Hepatocyte (in vitro differentiated cells): ENCODE data around the gene ADGRG7. TPM values are rescaled to one million over a fixed set of nuclear protein-coding genes. Genes with fewer than 3 reads are reported as not detected.

Experiments
- DNase-seq: peaks from one replicate; pipeline ENCODE4 v3.0.0-alpha.2; 2016; ENCODE audit warnings: low spot score
- H2AFZ ChIP-seq: fragments of 200-600 bp; sonication (generic); 2 replicates; pipeline ENCODE4 v1.6.0; 2016; ENCODE audit warnings: antibody characterized with exemption, mild to moderate bottlenecking
- H3K27ac ChIP-seq: fragments of 200-600 bp; sonication (generic); 2 replicates; pipeline ENCODE4 v1.5.1; 2016; ENCODE audit warnings: mild to moderate bottlenecking
- H3K27me3 ChIP-seq: fragments of 200-600 bp; sonication (generic); 2 replicates; pipeline ENCODE4 v1.6.1; 2016
- H3K36me3 ChIP-seq: fragments of 200-600 bp; sonication (generic); replicated peaks from 2 replicates; pipeline ENCODE4 v1.5.1; 2016; ENCODE audit warnings: low read depth; ENCODE audit not compliant: insufficient read depth
- H3K4me1 ChIP-seq: fragments of 200-600 bp; sonication (generic); 2 replicates; pipeline ENCODE4 v1.5.1; 2016; ENCODE audit warnings: mild to moderate bottlenecking, moderate library complexity; ENCODE audit not compliant: insufficient read depth
- H3K4me2 ChIP-seq: fragments of 200-600 bp; sonication (generic); 2 replicates; pipeline ENCODE4 v1.6.0; 2016
- H3K4me3 ChIP-seq: fragments of 200-600 bp; sonication (generic); 2 replicates; pipeline ENCODE4 v1.5.1; 2016; ENCODE audit warnings: mild to moderate bottlenecking
- H3K79me2 ChIP-seq: fragments of 200-600 bp; sonication (generic); 2 replicates; pipeline ENCODE4 v1.6.0; 2017; ENCODE audit warnings: mild to moderate bottlenecking
- H3K9me2 ChIP-seq: fragments of 200-600 bp; sonication (generic); replicated peaks from 2 replicates; pipeline ENCODE4 v1.6.0; 2017; ENCODE audit warnings: mild to moderate bottlenecking; ENCODE audit not compliant: insufficient read depth
- H3K9me3 ChIP-seq: fragments of 200-600 bp; sonication (generic); 2 replicates; pipeline ENCODE4 v1.5.1; 2016; ENCODE audit warnings: low read depth, mild to moderate bottlenecking
- H4K20me1 ChIP-seq: fragments of 200-600 bp; sonication (generic); 2 replicates; pipeline ENCODE4 v1.6.0; 2016; ENCODE audit warnings: mild to moderate bottlenecking; ENCODE audit not compliant: insufficient read depth, poor library complexity, severe bottlenecking
- EZH2 ChIP-seq: fragments of 200-600 bp; sonication (generic); IDR thresholded peaks from 2 replicates; pipeline ENCODE4 v1.6.1; 2016; ENCODE audit warnings: antibody characterized with exemption, mild to moderate bottlenecking, borderline replicate concordance
- EZH2phosphoT487 ChIP-seq: fragments of 200-600 bp; sonication (generic); IDR thresholded peaks from one replicate; pipeline ENCODE4 v1.6.1; 2018; ENCODE audit warnings: antibody characterized with exemption, mild to moderate bottlenecking, low read depth, moderate library complexity; ENCODE audit not compliant: unreplicated experiment, severe bottlenecking
- WGBS: methylation state at CpG from one replicate; pipeline ENCODE4 v1.1.6; 2016; ENCODE audit warnings: low lambda C conversion rate; ENCODE audit errors: missing lambda C conversion rate; 5-methylcytosine and 5-hydroxymethylcytosine counted together
- polyA plus RNA-seq: library from polyadenylated mRNA; unstranded; fragments of >200 nt; fragmentation: Nextera tagmentation; extraction: Ambion mirVana; gene quantifications from 2 replicates; pipeline ENCODE4 v1.2.1, GENCODE V29; 2016
- total RNA-seq: library from RNA; depleted of rRNA; stranded (reverse); fragments of >200 nt; gene quantifications from 2 replicates; pipeline ENCODE4 v1.2.3, GENCODE V29; 2014
- TF ChIP-seq, protein P1 (sequence below): fragments of 200-600 bp; sonication (generic); IDR thresholded peaks from 2 replicates; pipeline ENCODE4 v1.5.1; 2016; ENCODE audit warnings: antibody characterized with exemption, mild to moderate bottlenecking; ENCODE audit not compliant: poor library complexity

ADGRG7 gene
- total and polyA plus RNA-seq, 2 experiments from 2014 or later, result 4.9 to 33.3 TPM

DNA sequence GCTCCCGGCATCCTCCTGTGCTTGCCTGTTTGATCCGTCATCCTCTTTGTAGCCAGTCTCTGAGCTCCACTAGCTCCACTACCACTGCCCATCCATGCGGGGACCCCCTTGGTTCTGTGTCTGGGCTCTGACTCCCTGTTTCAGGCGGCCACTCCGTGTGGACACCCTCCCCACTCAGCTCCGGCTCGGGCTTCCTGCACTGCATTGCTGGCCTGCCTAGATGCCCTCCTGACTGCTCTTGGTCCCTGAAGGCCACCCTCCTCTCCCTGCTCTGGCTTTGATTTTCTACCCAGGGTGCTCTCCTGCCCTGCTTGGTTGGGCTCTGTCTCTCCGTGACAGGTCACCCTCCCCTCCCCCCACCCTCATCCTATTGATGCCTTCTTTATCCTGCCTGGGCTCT is 4.0 kb upstream of the ADGRG7 start:
- H3K4me2 ChIP-seq, result no peak overlapping the region

DNA sequence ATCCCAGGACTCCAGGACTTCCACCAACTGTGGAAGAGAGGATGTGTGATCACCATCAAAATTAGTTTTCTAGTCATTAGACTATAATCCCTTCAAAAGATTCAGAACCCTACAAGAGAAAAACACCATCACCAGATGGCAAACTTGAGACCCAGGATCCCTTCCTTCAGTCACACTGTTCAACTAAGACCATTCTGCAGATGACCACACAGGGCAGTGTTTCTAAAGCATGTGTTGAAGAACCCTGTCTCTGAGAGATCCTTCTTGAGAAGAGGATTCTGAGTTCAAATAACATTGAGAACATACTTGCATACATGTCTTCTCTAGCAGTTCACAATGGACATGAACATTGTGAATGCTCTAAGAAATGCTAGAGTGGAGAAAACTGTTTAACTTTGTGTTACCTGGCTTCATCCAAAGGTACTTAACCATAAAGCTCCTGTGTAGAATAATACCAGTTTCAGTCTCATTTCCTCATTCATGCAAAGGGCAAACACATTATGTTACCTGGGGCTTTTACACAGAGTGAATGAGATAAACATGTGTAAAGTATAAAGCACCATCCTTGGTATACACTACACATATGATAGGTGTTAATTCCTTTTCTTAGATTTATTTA is 2.4 kb upstream of the ADGRG7 start:
- Histone ChIP-seq H3K4me3 (no peak overlapping the region), H3K27ac (no peak overlapping the region), H3K4me1 (peaks cover 12% of the 10 kb centered on the region), H3K36me3 (no peaks in the 10 kb centered on the region), H3K4me2 (no peak overlapping the region), H3K9me2 (no peaks in the 10 kb centered on the region), H3K79me2 (peaks cover 12% of the 10 kb centered on the region), H3K27me3 (no peaks in the 10 kb centered on the region), H3K9me3 (no peaks in the 10 kb centered on the region), H4K20me1 (no peaks in the 10 kb centered on the region), H2AFZ (no peak overlapping the region)
- TF ChIP-seq EZH2phosphoT487 (no peak), EZH2 (no peak)
- TF ChIP-seq, protein P1, sequence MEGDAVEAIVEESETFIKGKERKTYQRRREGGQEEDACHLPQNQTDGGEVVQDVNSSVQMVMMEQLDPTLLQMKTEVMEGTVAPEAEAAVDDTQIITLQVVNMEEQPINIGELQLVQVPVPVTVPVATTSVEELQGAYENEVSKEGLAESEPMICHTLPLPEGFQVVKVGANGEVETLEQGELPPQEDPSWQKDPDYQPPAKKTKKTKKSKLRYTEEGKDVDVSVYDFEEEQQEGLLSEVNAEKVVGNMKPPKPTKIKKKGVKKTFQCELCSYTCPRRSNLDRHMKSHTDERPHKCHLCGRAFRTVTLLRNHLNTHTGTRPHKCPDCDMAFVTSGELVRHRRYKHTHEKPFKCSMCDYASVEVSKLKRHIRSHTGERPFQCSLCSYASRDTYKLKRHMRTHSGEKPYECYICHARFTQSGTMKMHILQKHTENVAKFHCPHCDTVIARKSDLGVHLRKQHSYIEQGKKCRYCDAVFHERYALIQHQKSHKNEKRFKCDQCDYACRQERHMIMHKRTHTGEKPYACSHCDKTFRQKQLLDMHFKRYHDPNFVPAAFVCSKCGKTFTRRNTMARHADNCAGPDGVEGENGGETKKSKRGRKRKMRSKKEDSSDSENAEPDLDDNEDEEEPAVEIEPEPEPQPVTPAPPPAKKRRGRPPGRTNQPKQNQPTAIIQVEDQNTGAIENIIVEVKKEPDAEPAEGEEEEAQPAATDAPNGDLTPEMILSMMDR, result no peak
- no peak for DNase-seq

More for the DNA sequence above, 4.0 kb upstream of the ADGRG7 start:
- H3K27ac ChIP-seq, result no peak overlapping the region
- H3K79me2 ChIP-seq, result peaks cover 4% of the 10 kb centered on the region
- H3K36me3 ChIP-seq, result no peaks in the 10 kb centered on the region
- H3K27me3 ChIP-seq, result no peaks in the 10 kb centered on the region
- H4K20me1 ChIP-seq, result no peaks in the 10 kb centered on the region
- H3K9me3 ChIP-seq, result no peaks in the 10 kb centered on the region
- H2AFZ ChIP-seq, result no peak overlapping the region
- no peak overlapping the region for H3K4me3 ChIP-seq
- WGBS, result 83% methylated on average over 8 of the region's 8 CpGs
- peaks cover 15% of the 10 kb centered on the region for H3K4me1 ChIP-seq
- TF ChIP-seq EZH2phosphoT487 (no peak), EZH2 (no peak)
- TF ChIP-seq, protein P1, result no peak
- no peaks in the 10 kb centered on the region for H3K9me2 ChIP-seq
- no peak for DNase-seq

DNA sequence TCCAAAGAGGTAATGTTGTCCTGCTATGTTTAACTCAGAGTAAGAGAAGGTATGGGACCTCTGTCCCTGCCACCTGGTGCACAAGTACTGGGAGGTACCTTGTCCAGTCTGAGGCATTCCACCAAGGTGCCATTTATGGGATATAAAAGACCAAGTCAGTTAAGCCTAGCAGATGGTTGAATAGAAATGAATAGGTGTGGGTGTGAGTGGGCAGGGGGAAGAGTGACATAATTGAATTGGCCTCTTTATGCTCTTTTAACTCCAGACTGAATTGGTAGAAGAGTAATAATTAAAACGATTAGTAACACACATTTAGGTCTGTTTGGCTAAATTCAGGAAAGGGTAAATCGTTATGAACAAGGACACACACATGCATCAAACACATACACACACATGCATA is 562 bp downstream of the ADGRG7 start:
- 89% methylated on average over 2 of the region's 2 CpGs for WGBS
- H3K4me1 ChIP-seq, result no peaks in the 10 kb centered on the region
- no peaks in the 10 kb centered on the region for H3K36me3 ChIP-seq
- H3K79me2 ChIP-seq, result peaks cover 15% of the 10 kb centered on the region
- H4K20me1 ChIP-seq, result no peaks in the 10 kb centered on the region
- peak overlapping the region; percentile 5 for H3K4me3 ChIP-seq
- H3K27me3 ChIP-seq, result no peaks in the 10 kb centered on the region
- no peak overlapping the region for H2AFZ ChIP-seq
- no peak for DNase-seq
- H3K27ac ChIP-seq, result peak overlapping the region; percentile 41
- TF ChIP-seq EZH2 (no peak), EZH2phosphoT487 (no peak)
- TF ChIP-seq, protein P1, result no peak
- H3K4me2 ChIP-seq, result peak overlapping the region; percentile 56
- no peaks in the 10 kb centered on the region for H3K9me3 ChIP-seq
- no peaks in the 10 kb centered on the region for H3K9me2 ChIP-seq
